RWPE2 (cell line): ENCODE results near the gene VAV3.

Experiments used
- ATAC-seq: fragments of 200-7000 bp; cut with Tn5 transposase; 3 replicates; pipeline ENCODE4 v1.9.1; 2021; ENCODE audit warnings: low read depth
- DNase-seq: peaks from one replicate; pipeline ENCODE4 v3.0.0-alpha.2; 2020; ENCODE audit warnings: low spot score
- H3K27ac ChIP-seq: fragments of 450-650 bp; 2 replicates; pipeline ENCODE4 v1.5.1; 2017; ENCODE audit warnings: mild to moderate bottlenecking; ENCODE audit not compliant: poor library complexity, severe bottlenecking
- H3K27me3 ChIP-seq: fragments of 250-450 bp; sonication (Bioruptor Pico); 2 replicates; pipeline ENCODE4 v1.5.1; 2021; ENCODE audit warnings: mild to moderate bottlenecking, moderate library complexity; ENCODE audit not compliant: insufficient read depth, poor library complexity, severe bottlenecking
- H3K36me3 ChIP-seq: fragments of 250-450 bp; sonication (Bioruptor Pico); 2 replicates; pipeline ENCODE4 v1.5.1; 2020; ENCODE audit warnings: low read depth, mild to moderate bottlenecking, moderate library complexity
- H3K4me1 ChIP-seq: fragments of 250-450 bp; sonication (Bioruptor Pico); 2 replicates; pipeline ENCODE4 v1.5.1; 2021; ENCODE audit warnings: mild to moderate bottlenecking, moderate library complexity; ENCODE audit not compliant: insufficient read depth, poor library complexity, severe bottlenecking
- H3K4me3 ChIP-seq: fragments of 250-450 bp; sonication (Bioruptor Pico); 2 replicates; pipeline ENCODE4 v1.5.1; 2021; ENCODE audit warnings: mild to moderate bottlenecking, moderate library complexity; ENCODE audit not compliant: severe bottlenecking
- H3K9me3 ChIP-seq: fragments of 250-450 bp; sonication (Bioruptor Pico); 2 replicates; pipeline ENCODE4 v1.5.1; 2021; ENCODE audit warnings: mild to moderate bottlenecking, moderate library complexity; ENCODE audit not compliant: severe bottlenecking
- TF ChIP-seq, protein P1 (sequence below): fragments of 450-650 bp; IDR thresholded peaks from one replicate; pipeline ENCODE4 v1.5.1; 2017; ENCODE audit warnings: mild to moderate bottlenecking, moderate library complexity; ENCODE audit not compliant: poor library complexity, severe bottlenecking

VAV3 gene

DNA sequence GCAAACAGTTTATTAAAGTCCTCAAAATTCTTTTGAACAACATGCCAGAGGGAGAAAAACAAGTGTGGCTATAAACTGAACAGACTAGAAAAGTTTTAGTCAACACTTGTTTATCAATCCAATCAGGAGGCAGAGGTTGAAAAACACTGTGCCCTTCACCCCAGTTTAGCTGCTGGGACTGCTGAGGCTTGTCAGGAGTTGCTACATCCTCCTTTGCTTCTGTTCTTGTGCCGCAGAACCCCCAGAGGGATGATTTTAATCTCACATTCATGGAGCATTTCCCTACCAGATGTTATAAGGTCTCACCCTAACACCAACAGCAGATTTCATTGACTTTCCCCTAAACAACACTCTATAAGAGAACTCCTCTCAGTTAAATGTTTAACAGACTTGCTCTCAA lies 321.2 kb downstream of the VAV3 start:
- no peaks in the 10 kb centered on the region for H3K27me3 ChIP-seq
- no peak overlapping the region for H3K27ac ChIP-seq
- TF ChIP-seq, protein P1, sequence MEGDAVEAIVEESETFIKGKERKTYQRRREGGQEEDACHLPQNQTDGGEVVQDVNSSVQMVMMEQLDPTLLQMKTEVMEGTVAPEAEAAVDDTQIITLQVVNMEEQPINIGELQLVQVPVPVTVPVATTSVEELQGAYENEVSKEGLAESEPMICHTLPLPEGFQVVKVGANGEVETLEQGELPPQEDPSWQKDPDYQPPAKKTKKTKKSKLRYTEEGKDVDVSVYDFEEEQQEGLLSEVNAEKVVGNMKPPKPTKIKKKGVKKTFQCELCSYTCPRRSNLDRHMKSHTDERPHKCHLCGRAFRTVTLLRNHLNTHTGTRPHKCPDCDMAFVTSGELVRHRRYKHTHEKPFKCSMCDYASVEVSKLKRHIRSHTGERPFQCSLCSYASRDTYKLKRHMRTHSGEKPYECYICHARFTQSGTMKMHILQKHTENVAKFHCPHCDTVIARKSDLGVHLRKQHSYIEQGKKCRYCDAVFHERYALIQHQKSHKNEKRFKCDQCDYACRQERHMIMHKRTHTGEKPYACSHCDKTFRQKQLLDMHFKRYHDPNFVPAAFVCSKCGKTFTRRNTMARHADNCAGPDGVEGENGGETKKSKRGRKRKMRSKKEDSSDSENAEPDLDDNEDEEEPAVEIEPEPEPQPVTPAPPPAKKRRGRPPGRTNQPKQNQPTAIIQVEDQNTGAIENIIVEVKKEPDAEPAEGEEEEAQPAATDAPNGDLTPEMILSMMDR: no peak
- no peaks in the 10 kb centered on the region for H3K9me3 ChIP-seq
- H3K36me3 ChIP-seq: no peaks in the 10 kb centered on the region
- ATAC-seq: no peak
- DNase-seq: no peak
- peaks cover 13% of the 10 kb centered on the region for H3K4me1 ChIP-seq
- no peak overlapping the region for H3K4me3 ChIP-seq

DNA sequence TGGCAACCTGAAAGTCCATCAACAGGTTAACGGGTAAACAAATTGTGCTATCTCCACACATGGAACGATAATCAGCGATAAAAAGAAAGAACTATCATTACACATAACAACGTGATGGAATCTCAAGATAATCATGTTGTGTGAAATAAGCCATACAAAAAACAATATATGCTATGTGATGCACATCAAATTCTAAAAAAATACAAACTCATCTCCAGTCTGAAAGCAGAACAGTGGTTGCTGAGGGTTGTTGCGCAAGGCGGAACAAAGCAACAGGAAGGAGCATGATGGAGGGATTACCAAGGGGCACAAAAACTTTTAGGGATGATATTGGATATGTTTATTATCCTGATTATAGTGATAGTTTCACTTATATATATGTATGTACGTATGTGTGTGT lies 324.8 kb downstream of the VAV3 start:
- TF ChIP-seq, protein P1: no peak
- DNase-seq (no peak), ATAC-seq (no peak)
- Histone ChIP-seq H3K9me3 (no peaks in the 10 kb centered on the region), H3K4me1 (no peaks in the 10 kb centered on the region), H3K4me3 (no peak overlapping the region), H3K36me3 (no peaks in the 10 kb centered on the region), H3K27ac (no peak overlapping the region), H3K27me3 (no peaks in the 10 kb centered on the region)

DNA sequence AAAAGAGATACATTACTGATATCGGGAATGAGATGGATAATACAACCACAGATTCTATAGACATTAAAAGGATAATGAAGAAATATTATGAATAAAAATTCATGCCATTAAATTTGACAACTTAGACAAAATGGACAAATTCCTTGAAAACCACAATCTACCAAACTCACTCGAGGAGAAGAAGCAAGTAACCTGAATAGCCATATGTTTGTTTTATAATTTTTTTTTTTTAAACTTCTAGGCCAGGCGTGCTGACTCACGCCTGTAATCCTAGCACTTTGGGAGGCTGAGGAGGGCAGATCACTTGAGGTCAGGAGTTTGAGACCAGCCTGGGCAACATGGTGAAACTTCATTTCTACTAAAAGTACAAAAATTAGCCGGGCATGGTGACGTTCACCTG lies 327.9 kb downstream of the VAV3 start:
- no peak for ATAC-seq
- Histone ChIP-seq H3K4me1 (no peaks in the 10 kb centered on the region), H3K9me3 (no peaks in the 10 kb centered on the region), H3K27ac (no peak overlapping the region), H3K4me3 (no peak overlapping the region), H3K36me3 (no peaks in the 10 kb centered on the region), H3K27me3 (no peaks in the 10 kb centered on the region)
- TF ChIP-seq, protein P1: no peak
- no peak for DNase-seq

DNA sequence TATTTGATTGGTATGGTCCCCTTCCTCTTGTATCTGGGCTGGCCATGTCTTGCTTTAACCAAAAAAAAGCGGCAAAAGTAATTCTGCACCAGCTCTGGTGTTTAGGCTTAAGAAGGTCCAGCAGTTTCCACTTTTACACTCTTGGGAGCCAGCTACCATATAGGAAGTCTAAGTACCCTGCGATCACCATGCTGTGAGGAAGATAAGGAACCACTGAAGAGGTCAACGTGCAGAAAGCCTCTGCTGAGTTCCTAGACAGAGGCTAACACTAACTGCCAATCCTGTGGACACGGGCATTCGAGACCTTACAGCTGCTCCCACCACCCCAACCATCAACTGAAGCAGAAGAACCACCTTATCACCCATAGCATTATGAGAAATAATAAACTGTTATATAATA lies 331.4 kb downstream of the VAV3 start:
- H3K9me3 ChIP-seq: no peaks in the 10 kb centered on the region
- no peaks in the 10 kb centered on the region for H3K36me3 ChIP-seq
- DNase-seq: no peak
- ATAC-seq: no peak
- no peaks in the 10 kb centered on the region for H3K4me1 ChIP-seq
- H3K27ac ChIP-seq: no peak overlapping the region
- no peak overlapping the region for H3K4me3 ChIP-seq
- TF ChIP-seq, protein P1: no peak
- no peaks in the 10 kb centered on the region for H3K27me3 ChIP-seq

DNA sequence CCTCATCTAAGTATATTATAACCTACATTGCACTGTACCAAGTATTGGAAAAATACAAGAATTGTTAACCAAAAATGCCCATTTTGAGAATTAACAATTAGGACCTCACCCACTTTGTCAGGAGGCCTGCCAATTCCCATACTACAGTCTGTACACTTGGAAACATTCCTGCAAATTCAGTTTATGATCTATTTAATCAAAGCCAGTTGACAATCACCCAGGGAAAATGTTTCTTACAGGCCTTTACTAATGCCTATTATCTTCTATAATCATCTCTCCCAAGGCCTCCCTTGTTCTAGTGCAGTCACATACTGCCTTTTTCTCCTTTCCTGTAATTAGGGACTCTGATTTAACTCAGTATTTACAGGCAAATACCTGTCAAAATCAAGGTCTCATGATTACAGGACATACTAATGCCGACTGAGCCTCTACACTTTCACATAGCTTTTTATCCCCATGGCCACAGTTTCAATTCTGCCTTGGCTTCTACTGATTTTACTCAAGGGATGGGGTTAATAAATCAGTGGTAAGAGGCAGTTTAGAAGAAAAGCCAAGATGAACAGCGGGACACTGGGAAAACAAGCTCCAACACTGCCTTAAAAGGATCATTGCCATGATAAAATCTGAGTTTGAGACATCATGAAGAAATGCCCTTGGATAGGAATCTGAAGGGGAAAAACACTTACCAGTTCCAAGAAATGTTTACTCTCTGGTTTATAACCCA lies 338.7 kb downstream of the VAV3 start:
- Histone ChIP-seq H3K36me3 (no peaks in the 10 kb centered on the region), H3K27me3 (no peaks in the 10 kb centered on the region), H3K4me3 (no peak overlapping the region), H3K4me1 (peaks cover 9% of the 10 kb centered on the region), H3K27ac (no peak overlapping the region), H3K9me3 (no peaks in the 10 kb centered on the region)
- TF ChIP-seq, protein P1: no peak
- DNase-seq (no peak), ATAC-seq (no peak)
